Neuronal stem cell (in vitro differentiated cells): Measurements from ENCODE around the gene CHMP4A.

Source experiments
- DNase-seq: peaks from one replicate; pipeline ENCODE4 v3.0.0-alpha.2; 2013; ENCODE audit warnings: low spot score
- H2AFZ ChIP-seq: one replicate; pipeline ENCODE4 v1.6.1; 2013; ENCODE audit warnings: mild to moderate bottlenecking, low read length, inconsistent platforms
- H2AK5ac ChIP-seq: 2 replicates; pipeline ENCODE4 v1.6.1; 2013; ENCODE audit warnings: low read depth, mild to moderate bottlenecking, inconsistent platforms, low read length, moderate library complexity, mixed read lengths
- H2BK120ac ChIP-seq: 2 replicates; pipeline ENCODE4 v1.6.1; 2013; ENCODE audit warnings: low read depth, mild to moderate bottlenecking, inconsistent platforms, low read length, moderate library complexity, mixed read lengths
- H2BK12ac ChIP-seq: one replicate; pipeline ENCODE4 v1.6.1; 2013; ENCODE audit warnings: low read length, inconsistent platforms
- H2BK15ac ChIP-seq: 2 replicates; pipeline ENCODE4 v1.6.1; 2013; ENCODE audit warnings: mild to moderate bottlenecking, low read length, inconsistent platforms, mixed read lengths
- H2BK5ac ChIP-seq: one replicate; pipeline ENCODE4 v1.6.1; 2013; ENCODE audit warnings: inconsistent platforms, mild to moderate bottlenecking, low read length, moderate library complexity
- H3K14ac ChIP-seq: one replicate; pipeline ENCODE4 v1.6.1; 2013; ENCODE audit warnings: low read length, inconsistent platforms
- H3K18ac ChIP-seq: 2 replicates; pipeline ENCODE4 v1.6.1; 2013; ENCODE audit warnings: low read length, inconsistent platforms
- H3K23ac ChIP-seq: 2 replicates; pipeline ENCODE4 v1.6.1; 2013; ENCODE audit warnings: low read depth, mild to moderate bottlenecking, mixed read lengths, low read length, inconsistent platforms; ENCODE audit not compliant: poor library complexity
- H3K27ac ChIP-seq: replicated peaks from 3 replicates; pipeline ENCODE4 v1.5.1; 2013; ENCODE audit warnings: low read length, inconsistent platforms
- H3K27me3 ChIP-seq, 3 experiments: 2 replicates each; pipeline ENCODE4 v1.6.1; 2013; ENCODE audit warnings: low read length in 3 of 3, mild to moderate bottlenecking in 2 of 3, inconsistent platforms in 1 of 3, low read depth in 1 of 3, mixed read lengths in 1 of 3, moderate library complexity in 1 of 3; ENCODE audit not compliant: control insufficient read depth in 3 of 3, insufficient read depth in 3 of 3
- H3K36me3 ChIP-seq, 2 donors: replicated peaks in 1 of 2; 2 replicates each; pipeline ENCODE4 v1.6.1; 2013; ENCODE audit warnings: low read length in 2 of 2; ENCODE audit not compliant: control insufficient read depth in 2 of 2, insufficient read depth in 2 of 2
- H3K4ac ChIP-seq: 2 replicates; pipeline ENCODE4 v1.6.1; 2013; ENCODE audit warnings: inconsistent platforms, mild to moderate bottlenecking, low read length, moderate library complexity
- H3K4me1 ChIP-seq, 2 donors: 1 replicate in 1 of 2; 2 replicates in 1 of 2; pipeline ENCODE4 v1.6.1; 2013; ENCODE audit warnings: low read length in 2 of 2, low read depth in 1 of 2; ENCODE audit not compliant: control insufficient read depth in 2 of 2, insufficient read depth in 1 of 2
- H3K4me2 ChIP-seq: one replicate; pipeline ENCODE4 v1.6.1; 2013; ENCODE audit warnings: mild to moderate bottlenecking, low read length, inconsistent platforms; ENCODE audit not compliant: insufficient read depth, poor library complexity, severe bottlenecking
- H3K4me3 ChIP-seq, 2 donors: 2 replicates each; pipeline ENCODE4 v1.5.1; 2013; ENCODE audit warnings: low read length in 2 of 2, mild to moderate bottlenecking in 2 of 2, inconsistent platforms in 1 of 2, moderate library complexity in 1 of 2
- H3K79me1 ChIP-seq: one replicate; pipeline ENCODE4 v1.6.1; 2013; ENCODE audit warnings: low read depth, mild to moderate bottlenecking, inconsistent platforms, low read length, moderate library complexity
- H3K9ac ChIP-seq: one replicate; pipeline ENCODE4 v1.6.1; 2013; ENCODE audit warnings: mild to moderate bottlenecking, low read depth, low read length, inconsistent platforms; ENCODE audit not compliant: poor library complexity
- H3K9me3 ChIP-seq, 2 donors: replicated peaks in 1 of 2; 2 replicates each; pipeline versions ENCODE3 to v1.6.1; 2013; ENCODE audit warnings: low read length in 2 of 2, mild to moderate bottlenecking in 2 of 2, inconsistent platforms in 1 of 2, low read depth in 1 of 2, mixed read lengths in 1 of 2, moderate library complexity in 1 of 2; ENCODE audit not compliant: control insufficient read depth in 2 of 2, insufficient read depth in 1 of 2
- H4K8ac ChIP-seq: one replicate; pipeline ENCODE4 v1.6.1; 2013; ENCODE audit warnings: low read depth, mild to moderate bottlenecking, inconsistent platforms, low read length, moderate library complexity
- H4K91ac ChIP-seq: one replicate; pipeline ENCODE4 v1.6.1; 2013; ENCODE audit warnings: low read length, low read depth, mild to moderate bottlenecking, inconsistent platforms; ENCODE audit not compliant: poor library complexity
- WGBS, 2 donors: extraction: QIAGEN DNeasy Blood & Tissue Kit; methylation state at CpG; one replicate each; pipeline ENCODE4 v1.1.7; 2013; ENCODE audit warnings: missing lambda C conversion rate in 2 of 2, mixed read lengths in 1 of 2; ENCODE audit not compliant: insufficient read length in 2 of 2, insufficient replicate concordance in 1 of 2; ENCODE audit errors: extremely low coverage in 2 of 2; 5-methylcytosine and 5-hydroxymethylcytosine counted together

The CHMP4A gene

DNA sequence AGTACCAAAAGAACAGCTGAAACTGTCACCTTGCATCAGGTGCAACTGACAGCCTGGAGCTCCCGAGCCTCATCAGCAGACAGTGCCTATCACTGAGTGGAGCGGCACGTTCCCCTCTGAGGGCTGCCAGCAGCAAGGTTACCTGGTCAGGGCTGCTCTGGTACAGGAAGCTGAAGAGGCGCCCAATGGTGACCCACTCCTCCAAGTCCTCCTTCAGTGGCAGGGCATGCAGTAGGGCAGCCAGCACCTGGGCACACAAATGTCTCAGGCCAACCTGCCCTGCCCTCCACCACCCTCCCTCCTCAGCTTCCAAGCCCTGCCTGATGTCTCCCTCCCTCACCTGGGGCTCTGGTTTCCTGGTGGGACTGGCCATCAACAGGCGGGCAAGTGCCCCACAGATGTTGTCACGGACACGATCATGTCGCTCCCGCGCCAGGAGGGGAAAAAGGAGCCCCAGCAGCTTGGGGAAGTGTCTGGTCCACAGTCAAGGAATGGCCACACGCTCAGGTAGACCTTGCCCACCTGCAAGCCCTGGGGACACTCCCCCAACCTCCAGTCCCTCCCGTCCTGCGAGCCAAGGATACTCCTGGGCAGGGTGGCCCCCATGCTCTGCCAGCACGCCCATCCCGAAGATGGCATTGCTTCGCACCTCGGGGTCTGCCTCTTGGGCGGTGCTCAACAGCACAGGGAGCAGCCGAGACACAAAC lies 31.8 kb downstream of the CHMP4A start:
- Histone ChIP-seq H3K14ac (no peak overlapping the region), H4K8ac (no peak overlapping the region), H3K79me1 (peaks cover 5% of the 10 kb centered on the region), H3K18ac (no peak overlapping the region), H3K27ac (no peak overlapping the region), H2BK5ac (no peak overlapping the region), H3K4me3 (no peak overlapping the region), H3K9me3 (no peaks in the 10 kb centered on the region), H2BK15ac (no peak overlapping the region), H3K23ac (peak overlapping the region; percentile 43), H4K91ac (no peak overlapping the region), H3K36me3 (peaks cover 85 to 94% of the 10 kb centered on the region in 2 donors), H3K27me3 (no peaks in the 10 kb centered on the region), H2AFZ (no peak overlapping the region), H3K9ac (peak overlapping the region; percentile 44), H2BK120ac (no peak overlapping the region), H3K4me1 (no peaks in the 10 kb centered on the region), H3K4ac (no peak overlapping the region), H3K4me2 (no peak overlapping the region), H2BK12ac (no peak overlapping the region), H2AK5ac (no peak overlapping the region)
- WGBS, 2 donors: no CpG with 5 or more reads among the region's 19 CpGs
- DNase-seq: no peak

GRCh38 chr14:24179961-24180796 lies 33.1 kb downstream of the CHMP4A start:
- Histone ChIP-seq H3K18ac (no peak overlapping the region), H3K36me3 (peaks cover 76 to 80% of the 10 kb centered on the region in 2 donors), H2AK5ac (no peak overlapping the region), H2BK5ac (peak overlapping the region; percentile 66), H3K4ac (no peak overlapping the region), H3K4me3 (no peak overlapping the region), H4K8ac (peak overlapping the region; percentile 17), H3K4me1 (no peaks in the 10 kb centered on the region), H3K14ac (no peak overlapping the region), H3K27me3 (no peaks in the 10 kb centered on the region), H3K79me1 (peaks cover 5% of the 10 kb centered on the region), H2BK120ac (no peak overlapping the region), H3K4me2 (no peak overlapping the region), H2BK15ac (no peak overlapping the region), H2AFZ (no peak overlapping the region), H2BK12ac (no peak overlapping the region), H3K9me3 (no peaks in the 10 kb centered on the region), H3K27ac (no peak overlapping the region), H3K9ac (peak overlapping the region; percentile 60), H3K23ac (no peak overlapping the region), H4K91ac (no peak overlapping the region)
- DNase-seq: no peak
- no CpG with 5 or more reads among the region's 18 CpGs for WGBS, 2 donors

DNA sequence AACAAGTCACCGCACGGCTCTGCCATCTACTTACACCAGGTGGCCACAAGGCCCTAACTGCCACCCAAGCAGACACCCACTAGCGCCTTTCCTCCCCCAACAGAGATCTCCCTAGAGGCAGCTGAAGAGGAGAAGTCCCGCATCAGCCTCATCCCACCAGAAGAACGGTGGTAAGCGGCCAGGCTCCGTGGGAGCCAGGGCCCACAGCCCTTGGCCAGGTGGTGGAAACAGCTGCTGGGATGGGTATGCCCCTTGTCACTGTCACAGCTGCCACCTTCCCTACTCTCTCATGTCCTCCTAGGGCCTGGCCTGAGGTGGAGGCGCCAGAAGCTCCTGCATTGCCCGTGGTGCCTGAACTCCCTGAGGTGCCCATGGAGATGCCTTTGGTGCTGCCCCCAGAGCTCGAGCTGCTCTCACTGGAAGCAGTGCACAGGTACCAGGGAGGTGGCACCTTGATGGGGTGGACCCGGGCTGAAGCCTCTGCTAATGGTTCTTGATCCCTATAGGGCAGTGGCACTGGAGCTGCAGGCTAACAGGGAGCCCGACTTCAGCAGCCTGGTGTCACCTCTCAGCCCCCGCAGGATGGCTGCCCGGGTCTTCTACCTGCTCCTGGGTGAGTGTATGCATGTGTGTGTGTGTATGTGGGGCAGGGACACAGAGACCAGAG lies 33.9 kb downstream of the CHMP4A start:
- Histone ChIP-seq H4K8ac (no peak overlapping the region), H3K27ac (no peak overlapping the region)
- WGBS, 2 donors: no CpG with 5 or more reads among the region's 14 CpGs

More for the DNA sequence above, 33.9 kb downstream of the CHMP4A start:
- Histone ChIP-seq H3K4me1 (no peaks in the 10 kb centered on the region), H3K9me3 (no peaks in the 10 kb centered on the region), H3K18ac (no peak overlapping the region), H3K4me3 (no peak overlapping the region), H2BK120ac (no peak overlapping the region), H3K4ac (no peak overlapping the region), H2BK5ac (peak overlapping the region; percentile 66), H4K91ac (no peak overlapping the region), H3K14ac (no peak overlapping the region), H2AK5ac (no peak overlapping the region), H3K23ac (no peak overlapping the region), H3K79me1 (peaks cover 5% of the 10 kb centered on the region), H3K27me3 (no peaks in the 10 kb centered on the region), H2BK15ac (no peak overlapping the region), H2BK12ac (no peak overlapping the region), H3K36me3 (peaks cover 71 to 73% of the 10 kb centered on the region in 2 donors), H3K9ac (no peak overlapping the region), H3K4me2 (no peak overlapping the region), H2AFZ (no peak overlapping the region)
- no peak for DNase-seq
